Measurements from ENCODE around the gene NAA80. TPM values are rescaled to one million over a fixed set of nuclear protein-coding genes. Genes with fewer than 3 reads are reported as not detected.

Gene NAA80
- total RNA-seq, 1 donor from 2014 or later: 12.5 TPM

- DNase-seq (no peak), ATAC-seq (no peak)
- H3K27me3 ChIP-seq: no peaks in the 10 kb centered on the region
- intact Hi-C loops (cut with DNase I): no loop called here
- peak overlapping the region; percentile 65 for H3K4me3 ChIP-seq
- no peaks in the 10 kb centered on the region for H3K9me3 ChIP-seq
- peaks cover 33% of the 10 kb centered on the region for H3K4me1 ChIP-seq
- no peaks in the 10 kb centered on the region for H3K36me3 ChIP-seq
- no peak for TF ChIP-seq CTCF (IDR thresholded peaks at IDR 0.05)
- peak overlapping the region; percentile 79 for H3K27ac ChIP-seq
Observed at GRCh38 chr3:50302095-50303012, 3.1 kb upstream of the NAA80 start.

- no peaks in the 10 kb centered on the region for H3K27me3 ChIP-seq
- intact Hi-C loops (cut with DNase I): no loop called here
- H3K27ac ChIP-seq: peak overlapping the region; percentile 87
- ATAC-seq: no peak
- no peak for TF ChIP-seq CTCF (IDR thresholded peaks at IDR 0.05)
- H3K4me3 ChIP-seq: peak overlapping the region; percentile 65
- H3K4me1 ChIP-seq: peaks cover 33% of the 10 kb centered on the region
- H3K36me3 ChIP-seq: no peaks in the 10 kb centered on the region
- DNase-seq: no peak
- H3K9me3 ChIP-seq: no peaks in the 10 kb centered on the region
Observed at GRCh38 chr3:50300681-50301254, 1.6 kb upstream of the NAA80 start.

GRCh38 chr3:50299929-50300680, 900 bp upstream of the NAA80 start:
- Histone ChIP-seq H3K9me3 (no peaks in the 10 kb centered on the region), H3K36me3 (no peaks in the 10 kb centered on the region), H3K4me1 (peaks cover 33% of the 10 kb centered on the region), H3K27me3 (no peaks in the 10 kb centered on the region), H3K4me3 (peak overlapping the region; percentile 65), H3K27ac (peak overlapping the region; percentile 87)
- no peak for TF ChIP-seq CTCF (IDR thresholded peaks at IDR 0.05)
- ATAC-seq (peak; percentile 14), DNase-seq (no peak)
- intact Hi-C loops (cut with DNase I): no loop called here

GRCh38 chr3:50299638-50299928, 378 bp upstream of the NAA80 start:
- Histone ChIP-seq H3K27ac (peak overlapping the region; percentile 87), H3K4me3 (peak overlapping the region; percentile 65), H3K27me3 (no peaks in the 10 kb centered on the region), H3K36me3 (no peaks in the 10 kb centered on the region), H3K4me1 (peaks cover 33% of the 10 kb centered on the region), H3K9me3 (no peaks in the 10 kb centered on the region)
- intact Hi-C loops (cut with DNase I): no loop called here
- DNase-seq: no peak
- no peak for ATAC-seq
- TF ChIP-seq CTCF (IDR thresholded peaks at IDR 0.05): no peak

- H3K27me3 ChIP-seq: no peaks in the 10 kb centered on the region
- peak overlapping the region; percentile 65 for H3K4me3 ChIP-seq
- peak overlapping the region; percentile 87 for H3K27ac ChIP-seq
- ATAC-seq (no peak), DNase-seq (no peak)
- peak; percentile 11 for TF ChIP-seq CTCF (IDR thresholded peaks at IDR 0.05)
- peaks cover 26% of the 10 kb centered on the region for H3K4me1 ChIP-seq
- intact Hi-C loops (cut with DNase I): no loop called here
- H3K36me3 ChIP-seq: no peaks in the 10 kb centered on the region
- no peaks in the 10 kb centered on the region for H3K9me3 ChIP-seq
Observed at GRCh38 chr3:50297896-50298725, 1.1 kb downstream of the NAA80 start.

All from upper lobe of right lung (tissue), 1 donor.